Measurements from ENCODE around the gene UGT1A10. TPM values are rescaled to one million over a fixed set of nuclear protein-coding genes. Genes with fewer than 3 reads are reported as not detected.

Gene UGT1A10
- total and polyA plus RNA-seq, 10 of the 15 experiments (the other 5 are each of a cell fraction or from before 2014, with no cell fraction given) = not detected

- no TSS peak for BruUV-seq (replicated peaks)
- Histone ChIP-seq H3K9me3 (replicated peaks; ENCODE audit: control insufficient read depth, insufficient read depth, low read length) (peaks cover 2% of the 10 kb centered on the region; the same call in 1 of the 3 replicates), H3K27ac (ENCODE audit: control insufficient read depth, insufficient read depth) (no peak overlapping the region), H3K4me3 (no peak overlapping the region), H3K36me3 (ENCODE audit: control insufficient read depth in 2 of 2, insufficient read depth in 2 of 2, low read length in 1 of 2) (no peaks in the 10 kb centered on the region), H3K27me3 (replicated peaks in 1 of 2; ENCODE audit: control insufficient read depth in 2 of 2, insufficient read depth in 2 of 2, low read length in 1 of 2) (no peaks in the 10 kb centered on the region), H3K4me1 (ENCODE audit: control insufficient read depth, insufficient read depth, low read length) (no peaks in the 10 kb centered on the region), H3K4me2 (ENCODE audit: control insufficient read depth, insufficient read depth) (no peak overlapping the region), H3K9ac (ENCODE audit: control insufficient read depth, insufficient read depth, low read length) (no peak overlapping the region), H4K20me1 (ENCODE audit: control insufficient read depth, insufficient read depth) (no peaks in the 10 kb centered on the region), H2AFZ (ENCODE audit: control insufficient read depth, low read depth, low read length) (no peak overlapping the region), H3K79me2 (ENCODE audit: control insufficient read depth, insufficient read depth, low read length) (no peaks in the 10 kb centered on the region)
- TF ChIP-seq YY1 (IDR thresholded peaks at IDR 0.05; ENCODE audit: low read depth, low read length) (no peak), MEF2A (IDR thresholded peaks at IDR 0.05; ENCODE audit: insufficient read depth, low read depth, low read length) (no peak), ZNF592 (IDR thresholded peaks at IDR 0.05) (no peak), CTCF (IDR thresholded peaks at IDR 0.05 in 2 of 3, conservative IDR thresholded peaks at IDR 0.05 in 1 of 3; ENCODE audit: control insufficient read depth in 2 of 3, extremely low read depth in 1 of 3, insufficient read depth in 1 of 3, low read depth in 3 of 3, low read length in 3 of 3) (no peak), CHD1 (IDR thresholded peaks at IDR 0.05; ENCODE audit: low read depth, low read length) (no peak), IRF4 (IDR thresholded peaks at IDR 0.05; ENCODE audit: low read depth, low read length) (no peak), TCF12 (IDR thresholded peaks at IDR 0.05; ENCODE audit: low read depth, low read length) (no peak), BACH1 (IDR thresholded peaks at IDR 0.05; ENCODE audit: borderline replicate concordance) (no peak), ASH2L (IDR thresholded peaks at IDR 0.05; ENCODE audit: borderline replicate concordance, low read depth) (no peak), TCF3 (IDR thresholded peaks at IDR 0.05; ENCODE audit: borderline replicate concordance, insufficient read depth, low read depth, low read length) (no peak), SPI1 (IDR thresholded peaks at IDR 0.05; ENCODE audit: borderline replicate concordance, insufficient read depth, low read depth, low read length) (no peak), RB1 (IDR thresholded peaks at IDR 0.05; ENCODE audit: borderline replicate concordance) (no peak), IKZF2 (IDR thresholded peaks at IDR 0.05) (no peak)
- ATAC-seq (no peak), DNase-seq (ENCODE audit: low read depth, low spot score) (no peak), FAIRE-seq (no peak)
- in situ Hi-C loops (cut with MboI) (no loop called here), intact Hi-C loops (cut with micrococcal nuclease; ENCODE audit: unreplicated experiment) (no loop called here)
- SMC1A ChIA-PET (ENCODE audit: uncharacterized antibody, unreplicated experiment) = no interaction called here
- WGBS (ENCODE audit: insufficient coverage, insufficient replicate concordance, low lambda C conversion rate, missing lambda C conversion rate) = 77% methylated on average over 2 of the region's 2 CpGs
- RAD21 ChIA-PET (ENCODE audit: unreplicated experiment) = no interaction called here
- POLR2A ChIA-PET = no interaction called here
- CTCF ChIA-PET = no interaction called here
Measured at GRCh38 chr2:233651430-233651829, 15.2 kb downstream of the UGT1A10 start.

Data from GM12878 (cell line).